Activated gamma-delta T cell treated with Interleukin-2 at 50 U/mL for 16 hours (primary cell): ENCODE measurements around the gene SIX5.
A peak's percentile ranks its signal among the peaks of the same experiment; 100 is the strongest.

Experiments used
- DNase-seq: peaks from one replicate; pipeline ENCODE4 v3.0.0-alpha.2; 2020

SIX5 gene

DNA sequence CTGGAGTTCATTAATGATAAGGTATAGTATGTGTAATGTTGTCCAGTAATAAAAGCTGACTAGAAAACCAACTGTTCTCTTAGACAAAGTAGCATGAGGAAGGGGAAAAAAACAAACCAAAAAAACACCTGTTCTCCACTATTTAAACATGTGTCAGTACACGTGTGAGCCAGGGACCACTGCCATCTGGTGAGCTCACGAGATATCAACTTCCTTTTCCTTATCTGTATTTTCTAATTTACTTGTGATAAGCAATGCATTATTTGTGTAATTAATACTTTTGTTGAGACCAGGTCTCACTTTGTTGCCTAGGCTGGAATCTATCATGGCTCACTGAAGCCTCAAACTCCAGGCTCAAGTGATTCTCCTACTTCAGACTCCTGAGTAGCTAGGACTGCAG, 4.3 kb upstream of the SIX5 start:
- DNase-seq: no peak

- no peak for DNase-seq
Observed at GRCh38 chr19:45772912-45773311, 3.9 kb upstream of the SIX5 start.

DNA sequence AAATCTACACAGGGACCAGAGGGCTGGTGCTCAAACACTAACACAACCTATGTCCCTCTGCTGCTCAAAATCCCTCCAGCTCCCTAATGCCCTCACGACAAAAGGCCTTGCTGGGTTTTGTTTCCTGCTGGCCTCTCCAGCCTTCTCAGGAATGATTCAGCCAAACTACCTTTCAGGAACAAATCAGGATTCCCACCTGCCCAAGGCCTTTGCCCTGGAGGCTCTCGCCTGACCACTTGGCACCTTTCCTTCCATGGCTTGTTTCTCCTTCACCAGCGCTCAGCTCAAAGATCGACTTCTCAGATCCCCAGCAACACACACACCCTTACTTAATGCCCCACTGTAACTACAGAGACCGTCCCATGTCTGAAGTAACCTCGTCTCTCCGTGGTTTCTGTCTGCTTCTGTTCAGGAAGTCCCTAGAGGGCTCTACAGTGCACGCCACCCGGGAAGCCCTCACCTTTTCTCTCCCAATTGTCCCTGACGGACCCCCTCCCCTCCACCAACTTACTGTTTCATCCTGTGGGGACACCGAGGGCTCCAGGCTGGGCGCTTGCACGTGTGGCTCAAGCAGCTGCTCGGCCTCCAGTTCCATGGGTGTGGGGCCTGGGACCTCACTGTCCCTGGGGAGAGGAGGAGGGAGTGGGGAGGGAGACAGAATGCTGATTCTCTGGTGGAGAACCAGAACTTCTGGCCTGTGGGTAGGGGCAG, 3.2 kb upstream of the SIX5 start:
- no peak for DNase-seq

- DNase-seq: no peak
Observed at GRCh38 chr19:45771311-45771933, 2.4 kb upstream of the SIX5 start.

- peak; percentile 89 for DNase-seq
Observed at GRCh38 chr19:45770192-45771101, 1.4 kb upstream of the SIX5 start.

DNA sequence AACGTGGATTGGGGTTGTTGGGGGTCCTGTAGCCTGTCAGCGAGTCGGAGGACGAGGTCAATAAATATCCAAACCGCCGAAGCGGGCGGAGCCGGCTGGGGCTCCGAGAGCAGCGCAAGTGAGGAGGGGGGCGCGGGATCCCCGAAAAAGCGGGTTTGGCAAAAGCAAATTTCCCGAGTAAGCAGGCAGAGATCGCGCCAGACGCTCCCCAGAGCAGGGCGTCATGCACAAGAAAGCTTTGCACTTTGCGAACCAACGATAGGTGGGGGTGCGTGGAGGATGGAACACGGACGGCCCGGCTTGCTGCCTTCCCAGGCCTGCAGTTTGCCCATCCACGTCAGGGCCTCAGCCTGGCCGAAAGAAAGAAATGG, 754 bp upstream of the SIX5 start:
- no peak for DNase-seq

DNA sequence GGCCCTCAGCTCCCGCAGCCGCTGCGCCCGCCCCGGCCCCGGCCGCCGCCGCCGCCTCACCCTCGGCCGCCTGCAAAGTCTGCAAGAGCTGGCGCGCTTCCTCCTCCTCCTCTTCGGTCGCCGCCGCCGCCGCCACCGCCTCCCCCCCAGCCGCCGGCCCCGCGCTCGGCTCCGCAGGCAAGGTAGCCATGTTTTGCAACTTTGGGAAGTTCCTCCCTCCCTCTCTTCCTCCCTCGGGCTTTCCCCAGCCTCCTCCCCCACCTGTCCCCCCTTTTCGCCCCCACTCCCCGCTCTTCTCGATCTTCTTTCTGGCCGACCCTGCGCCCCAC, 433 bp downstream of the SIX5 start:
- DNase-seq: peak; percentile 34

DNA sequence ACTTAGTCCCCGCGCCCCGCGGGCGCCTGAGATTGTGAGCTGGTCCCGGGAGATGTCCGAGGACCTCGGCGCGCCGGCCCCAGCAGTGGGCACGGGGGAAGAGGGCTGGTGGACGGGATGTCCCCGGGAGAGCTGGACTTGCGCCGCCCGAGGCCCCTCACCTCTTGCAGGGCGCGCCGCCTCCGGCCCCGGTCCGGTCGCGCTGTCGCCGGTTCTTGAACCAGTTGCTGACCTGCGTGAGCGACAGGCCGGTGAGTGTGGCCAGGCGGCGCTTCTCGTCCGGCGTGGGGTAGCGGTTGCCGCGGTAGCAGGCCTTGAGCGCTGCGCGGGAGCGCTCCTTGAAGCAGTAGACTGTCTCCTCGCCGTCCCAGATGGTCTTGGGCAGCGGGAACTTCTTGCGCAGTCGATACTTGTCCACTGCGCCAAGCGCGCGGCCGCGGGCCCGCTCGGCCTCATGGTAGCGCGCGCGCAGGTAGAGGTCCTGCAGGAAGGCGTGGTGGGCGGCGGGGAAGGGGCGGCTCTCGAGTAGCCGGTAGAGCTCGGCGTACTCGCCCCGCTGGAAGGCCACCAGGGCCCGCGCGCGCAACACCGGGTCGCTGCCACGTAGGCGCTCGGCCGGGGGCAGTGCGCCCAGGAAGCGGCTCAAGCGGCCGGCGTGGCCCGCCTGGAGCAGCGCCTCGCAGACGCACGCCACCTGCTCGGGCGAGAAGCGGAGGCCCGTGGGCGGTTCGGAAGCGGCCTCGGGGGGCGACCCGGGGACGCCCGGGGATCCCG, 984 bp downstream of the SIX5 start:
- DNase-seq: no peak

DNA sequence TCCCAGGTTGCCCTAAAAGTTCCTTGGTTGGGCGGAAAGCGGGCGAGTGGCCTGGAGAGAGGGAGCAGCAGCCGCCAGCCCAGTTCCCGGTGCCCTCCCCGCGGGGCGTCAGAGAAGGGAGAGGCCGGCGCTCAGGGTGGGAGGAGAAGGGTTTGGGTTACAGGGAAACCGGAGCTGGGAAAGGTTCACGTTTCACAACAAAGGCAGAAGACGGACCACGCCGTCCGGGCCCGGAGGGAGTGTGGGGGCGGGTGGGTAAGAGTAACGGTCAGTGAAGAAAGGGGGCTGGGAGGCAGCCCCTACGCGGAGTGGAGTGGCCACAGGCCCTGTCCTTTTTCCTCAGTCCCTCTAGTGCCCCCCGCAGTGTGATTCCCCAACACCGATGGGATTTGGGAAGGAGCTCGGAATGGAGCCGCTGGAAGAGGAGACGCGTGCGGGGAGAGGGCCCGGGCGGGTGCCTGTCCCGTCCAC, 1.6 kb downstream of the SIX5 start:
- DNase-seq: no peak

DNA sequence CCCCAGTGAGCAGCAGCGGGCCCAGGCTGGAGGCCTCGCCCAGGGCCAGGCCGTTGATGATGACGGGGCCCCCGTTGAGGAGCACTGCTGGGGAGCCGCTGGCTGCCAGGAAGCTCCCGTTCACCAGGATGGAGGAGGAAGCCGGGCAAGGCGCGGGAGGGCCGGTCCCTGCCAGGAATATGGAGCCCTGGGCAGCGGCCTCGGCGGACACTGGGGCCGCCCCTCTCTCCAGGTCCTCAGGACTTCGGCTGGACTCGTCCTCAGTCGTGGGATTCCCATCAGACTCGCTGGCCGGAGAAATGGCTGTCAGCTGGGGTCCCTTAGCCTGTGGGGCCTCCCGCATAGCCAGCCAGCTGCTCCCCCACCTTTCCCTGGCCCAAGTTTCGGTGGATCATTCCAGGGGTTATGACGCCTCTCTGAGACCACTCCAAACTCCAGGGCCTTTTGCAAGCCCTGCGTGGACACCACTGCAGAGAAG, 2.1 kb downstream of the SIX5 start:
- DNase-seq: no peak

GRCh38 chr19:45766296-45766868, 2.7 kb downstream of the SIX5 start:
- DNase-seq: no peak

DNA sequence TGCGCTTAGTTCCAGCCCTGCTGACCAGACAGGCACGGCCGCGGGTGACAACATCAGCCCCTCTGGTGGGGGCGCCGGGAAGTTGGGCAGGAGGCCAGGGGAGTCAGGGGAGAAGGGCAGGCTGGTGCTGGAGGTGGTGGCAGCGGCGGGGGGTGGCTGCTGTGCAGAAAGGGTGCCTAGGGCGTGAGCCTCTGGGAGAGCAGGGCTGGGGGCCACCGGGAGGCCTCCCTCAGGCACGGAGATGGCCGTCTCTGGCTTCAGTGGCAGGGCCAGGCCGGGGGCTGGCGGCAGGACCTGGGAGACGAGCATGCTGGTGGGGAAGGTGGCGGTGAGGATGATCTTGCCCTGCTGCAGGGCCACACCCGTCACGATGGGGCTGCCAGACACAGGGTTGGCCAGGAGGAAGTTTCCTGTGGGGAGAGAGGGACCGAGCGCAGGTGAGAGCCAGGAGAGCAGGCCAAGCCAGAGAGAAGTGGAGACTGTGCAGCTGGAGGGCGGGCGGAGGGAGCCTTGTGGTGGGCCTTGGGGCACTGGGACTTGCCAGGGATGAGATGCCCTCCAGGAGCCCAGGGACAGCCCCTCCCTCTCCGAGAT, 3.3 kb downstream of the SIX5 start:
- DNase-seq: no peak

GRCh38 chr19:45764945-45765701, 3.9 kb downstream of the SIX5 start:
- DNase-seq: no peak

- no peak for DNase-seq
Observed at GRCh38 chr19:45764475-45764874, 4.6 kb downstream of the SIX5 start.

DNA sequence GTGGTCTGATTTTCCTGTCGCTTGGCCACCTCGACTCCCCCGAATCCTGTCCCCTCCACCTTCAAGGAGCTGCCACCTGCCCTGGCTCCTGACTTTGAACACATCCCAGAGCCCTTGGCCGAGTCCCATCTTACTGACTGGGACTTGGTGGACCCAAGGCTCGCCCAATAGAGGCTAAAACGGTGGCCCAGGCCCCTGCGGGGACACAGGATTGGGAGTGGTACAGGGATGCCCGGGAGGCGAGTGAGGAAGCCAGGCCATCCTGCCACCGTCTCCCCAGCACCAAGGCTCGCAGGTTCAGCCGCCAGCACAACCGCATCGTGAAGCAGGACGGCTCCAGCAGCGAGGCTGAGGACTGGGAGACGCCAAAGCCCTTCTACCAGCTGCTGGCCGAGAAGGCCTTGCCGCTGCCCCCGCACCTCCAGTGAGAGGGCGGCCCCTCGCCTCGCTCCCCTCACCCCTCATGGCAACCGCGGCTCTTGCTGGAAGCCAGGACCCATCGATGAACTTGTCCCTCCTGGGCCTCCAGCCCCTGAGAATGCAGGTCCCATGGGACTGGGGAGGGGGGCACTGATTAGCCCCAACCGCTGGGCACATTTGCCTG, 5.3 kb downstream of the SIX5 start:
- DNase-seq: no peak

- no peak for DNase-seq
Observed at GRCh38 chr19:45762870-45763631, 6.0 kb downstream of the SIX5 start.

DNA sequence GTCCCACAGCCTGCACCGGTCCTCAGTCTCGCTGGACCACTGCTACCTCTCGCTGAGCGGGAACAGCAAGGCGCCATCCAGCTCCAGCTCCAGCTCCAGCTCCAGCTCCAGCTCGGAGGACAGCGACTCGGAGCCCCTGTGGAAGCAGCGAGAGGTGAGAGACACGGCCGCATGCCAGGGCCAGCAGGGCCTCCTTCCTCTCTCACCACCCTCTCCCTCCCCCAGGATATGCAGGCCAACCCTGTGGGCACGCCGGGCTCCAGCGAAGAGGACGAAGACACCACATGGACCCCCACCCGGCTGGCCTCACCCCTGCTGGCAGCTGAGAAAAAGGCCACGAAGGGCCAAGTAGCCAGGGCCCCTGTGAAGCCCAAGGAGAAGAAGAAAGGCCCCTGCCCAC, 7.3 kb downstream of the SIX5 start:
- no peak for DNase-seq

- no peak for DNase-seq
Observed at GRCh38 chr19:45758921-45759320, 10.1 kb downstream of the SIX5 start.

DNA sequence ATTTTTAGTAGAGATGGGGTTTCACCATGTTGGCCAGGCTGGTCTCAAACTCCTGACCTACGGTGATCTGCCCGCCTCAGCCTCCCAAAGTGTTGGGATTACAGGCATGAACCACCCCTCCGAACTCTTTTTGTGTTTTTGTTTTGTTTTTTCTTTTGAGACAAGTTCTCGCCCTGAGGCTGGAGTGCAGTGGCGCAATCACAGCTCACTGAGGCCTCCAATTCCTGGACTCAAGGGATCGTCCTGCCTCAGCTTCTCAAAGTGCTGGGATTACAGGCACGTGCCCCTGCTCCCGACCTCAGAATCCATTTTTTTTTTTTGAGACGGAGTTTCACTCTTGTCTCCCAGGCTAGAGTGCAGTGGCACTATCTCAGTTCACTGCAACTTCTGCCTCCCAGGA, 11.4 kb downstream of the SIX5 start:
- no peak for DNase-seq

DNA sequence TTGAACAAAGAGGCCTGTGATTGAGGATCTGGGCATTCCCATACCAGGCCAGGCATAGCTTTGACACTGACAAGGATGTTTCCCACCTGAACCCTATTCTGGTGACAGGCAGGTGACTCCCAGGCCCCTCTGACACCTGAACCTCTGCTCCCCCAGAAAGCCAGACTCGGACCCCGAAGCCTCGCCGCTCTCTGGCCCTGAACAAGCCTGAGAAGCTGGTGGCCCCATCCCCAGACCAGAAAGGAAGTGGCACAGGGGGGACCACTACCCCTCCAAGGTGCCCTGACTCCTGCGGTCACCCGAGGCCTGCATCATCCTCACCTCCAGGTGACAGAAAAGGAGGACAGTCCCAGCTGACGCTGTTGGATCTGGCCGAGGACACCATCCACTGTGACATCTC, 14.7 kb downstream of the SIX5 start:
- no peak for DNase-seq
